ENCODE data around the gene RRP1B.

The RRP1B gene

GRCh38 chr21:43627527-43627926 lies 31.8 kb upstream of the RRP1B start:
- TF ChIP-seq POLR2A (IDR thresholded peaks at IDR 0.05; ENCODE audit: low read length) (no peak), GATA1 (IDR thresholded peaks at IDR 0.05; ENCODE audit: low read depth, low read length) (no peak)
- DNase-seq = no peak

- TF ChIP-seq POLR2A (IDR thresholded peaks at IDR 0.05; ENCODE audit: low read length) (no peak), GATA1 (IDR thresholded peaks at IDR 0.05; ENCODE audit: low read depth, low read length) (no peak)
- no peak for DNase-seq
These were observed 27.8 kb upstream of the RRP1B start for GRCh38 chr21:43631411-43632107.

- no peak for DNase-seq
- TF ChIP-seq POLR2A (IDR thresholded peaks at IDR 0.05; ENCODE audit: low read length) = no peak
- no peak for TF ChIP-seq GATA1 (IDR thresholded peaks at IDR 0.05; ENCODE audit: low read depth, low read length)
These were observed 26.9 kb upstream of the RRP1B start for GRCh38 chr21:43632373-43632905.

- TF ChIP-seq GATA1 (IDR thresholded peaks at IDR 0.05; ENCODE audit: low read depth, low read length) (no peak), POLR2A (IDR thresholded peaks at IDR 0.05; ENCODE audit: low read length) (no peak)
- no peak for DNase-seq
These were observed 24.7 kb upstream of the RRP1B start for GRCh38 chr21:43634618-43635017.

- TF ChIP-seq GATA1 (IDR thresholded peaks at IDR 0.05; ENCODE audit: low read depth, low read length) = no peak
- no peak for TF ChIP-seq POLR2A (IDR thresholded peaks at IDR 0.05; ENCODE audit: low read length)
These were observed 23.9 kb upstream of the RRP1B start for GRCh38 chr21:43635436-43635835.

GRCh38 chr21:43637530-43638158 lies 21.7 kb upstream of the RRP1B start:
- no peak for DNase-seq
- TF ChIP-seq POLR2A (IDR thresholded peaks at IDR 0.05; ENCODE audit: low read length) (no peak), GATA1 (IDR thresholded peaks at IDR 0.05; ENCODE audit: low read depth, low read length) (no peak)

More at GRCh38 chr21:43635436-43635835, 23.9 kb upstream of the RRP1B start:
- DNase-seq = no peak

GRCh38 chr21:43639470-43640353 lies 19.6 kb upstream of the RRP1B start:
- TF ChIP-seq GATA1 (IDR thresholded peaks at IDR 0.05; ENCODE audit: low read depth, low read length) (no peak), POLR2A (IDR thresholded peaks at IDR 0.05; ENCODE audit: low read length) (no peak)
- DNase-seq = no peak

GRCh38 chr21:43640400-43640799 lies 19.0 kb upstream of the RRP1B start:
- DNase-seq = no peak
- no peak for TF ChIP-seq POLR2A (IDR thresholded peaks at IDR 0.05; ENCODE audit: low read length)
- no peak for TF ChIP-seq GATA1 (IDR thresholded peaks at IDR 0.05; ENCODE audit: low read depth, low read length)

- TF ChIP-seq POLR2A (IDR thresholded peaks at IDR 0.05; ENCODE audit: low read length) (no peak), GATA1 (IDR thresholded peaks at IDR 0.05; ENCODE audit: low read depth, low read length) (no peak)
- no peak for DNase-seq
These were observed 16.2 kb upstream of the RRP1B start for GRCh38 chr21:43643193-43643592.

- no peak for DNase-seq
- TF ChIP-seq POLR2A (IDR thresholded peaks at IDR 0.05; ENCODE audit: low read length) (no peak), GATA1 (IDR thresholded peaks at IDR 0.05; ENCODE audit: low read depth, low read length) (no peak)
These were observed 15.3 kb upstream of the RRP1B start for GRCh38 chr21:43644071-43644470.

- TF ChIP-seq GATA1 (IDR thresholded peaks at IDR 0.05; ENCODE audit: low read depth, low read length) = no peak
- no peak for TF ChIP-seq POLR2A (IDR thresholded peaks at IDR 0.05; ENCODE audit: low read length)
- no peak for DNase-seq
These were observed 14.8 kb upstream of the RRP1B start for GRCh38 chr21:43644609-43645008.

- peak in 1 of 2 experiments; percentile 17 for DNase-seq
These were observed 14.0 kb upstream of the RRP1B start for GRCh38 chr21:43645136-43645891.

GRCh38 chr21:43645976-43646375 lies 13.4 kb upstream of the RRP1B start:
- no peak for TF ChIP-seq GATA1 (IDR thresholded peaks at IDR 0.05; ENCODE audit: low read depth, low read length)
- no peak for TF ChIP-seq POLR2A (IDR thresholded peaks at IDR 0.05; ENCODE audit: low read length)
- no peak for DNase-seq

More at GRCh38 chr21:43645136-43645891, 14.0 kb upstream of the RRP1B start:
- TF ChIP-seq GATA1 (IDR thresholded peaks at IDR 0.05; ENCODE audit: low read depth, low read length) (no peak), POLR2A (IDR thresholded peaks at IDR 0.05; ENCODE audit: low read length) (no peak)
